Heart right ventricle (tissue), 16 donors: ENCODE results near the gene ARHGAP6. TPM values are rescaled to one million over a fixed set of nuclear protein-coding genes. Genes with fewer than 3 reads are reported as not detected.

Experiments used
- ATAC-seq, 8 donors: fragments of 200-7000 bp; cut with Tn5 transposase; one replicate each; pipeline ENCODE4 v1.9.1; 2020; ENCODE audit warnings: mild to moderate bottlenecking in 8 of 8, moderate library complexity in 8 of 8, moderate number of reproducible peaks in 1 of 8
- DNase-seq, 2 donors: peaks; one replicate each; pipeline ENCODE4 v3.0.0-alpha.2; 2020
- H3K27ac ChIP-seq, 10 donors: fragments of 200-600 bp; sonication (generic) in 2 of 10; one replicate each; pipeline versions ENCODE4 v1.5.0 to v1.8.0; 2020 to 2022; ENCODE audit warnings: mild to moderate bottlenecking in 3 of 10
- H3K27me3 ChIP-seq, 7 donors: fragments of 200-600 bp; one replicate each; pipeline ENCODE4 v1.8.0; 2021 to 2022; ENCODE audit warnings: mild to moderate bottlenecking in 2 of 7
- H3K36me3 ChIP-seq, 9 donors: fragments of 200-600 bp; sonication (generic) in 1 of 9; one replicate each; pipeline versions ENCODE4 v1.5.0 to v1.8.0; 2020 to 2022; ENCODE audit warnings: mild to moderate bottlenecking in 2 of 9
- H3K4me1 ChIP-seq, 9 donors: fragments of 200-600 bp; sonication (generic) in 1 of 9; one replicate each; pipeline versions ENCODE4 v1.5.0 to v1.8.0; 2020 to 2022; ENCODE audit warnings: mild to moderate bottlenecking in 4 of 9
- H3K4me3 ChIP-seq, 10 donors: fragments of 200-600 bp; sonication (generic) in 2 of 10; one replicate each; pipeline versions ENCODE4 v1.5.0 to v1.8.0; 2020 to 2022; ENCODE audit warnings: mild to moderate bottlenecking in 7 of 10, moderate library complexity in 2 of 10
- H3K9me3 ChIP-seq, 11 donors: fragments of 200-600 bp in 10 of 11; sonication (generic) in 2 of 11; one replicate each; pipeline versions ENCODE4 v1.5.0 to v1.8.0; 2013 to 2022; ENCODE audit warnings: mild to moderate bottlenecking in 2 of 11, control low read depth in 1 of 11, moderate library complexity in 1 of 11
- CTCF ChIP-seq, 9 donors: fragments of 200-600 bp; sonication (generic) in 2 of 9; IDR thresholded peaks; one replicate each; pipeline versions ENCODE4 v1.5.0 to v1.8.0; 2021 to 2022; ENCODE audit warnings: antibody characterized with exemption in 9 of 9, mild to moderate bottlenecking in 5 of 9, moderate library complexity in 1 of 9
- whole genome bisulfite sequencing, 2 donors: extraction: QIAGEN DNeasy Blood & Tissue Kit; methylation state at CpG; one replicate each; pipeline ENCODE4 v1.1.7; 2013; ENCODE audit warnings: inconsistent platforms in 1 of 2; 5-methylcytosine and 5-hydroxymethylcytosine counted together
- intact Hi-C, 10 donors: fragments of 100-400 bp; cut with DNase I; formaldehyde crosslinking; loops; one replicate each; pipeline versions ENCODE4 v1.11.1 to v1.14.2; 2022
- polyA plus RNA-seq, 2 donors: library from polyadenylated mRNA; stranded (reverse); fragments of 200-250 nt; gene quantifications; one replicate each; pipeline ENCODE4 v1.2.3, GENCODE V29; 2013
- total RNA-seq, 10 donors: library from RNA; stranded (reverse); fragmentation: NEBNext Ultra II Directional in 3 of 10; extraction: Animal tissue kit (Norgen Biotek cat#: 25700) in 3 of 10; gene quantifications; one replicate each; pipeline versions ENCODE4 v1.2.1 to v1.2.4, GENCODE V29; 2021 to 2023
- donor health status: Arrhythmogenic right ventricular cardiomyopathy.
- donor health status: ischemic (EF 13 %, LVEDD 7.1; RV severe dilation, severe dysfunction).
- donor health status: healthy with polysubstance abuse.
- donor health status: DM: no; HTN: yes; CAD: no.
- donor health status: DM: no; HTN: no; CAD: no.
- donor health status: ischemic (EF 25% LVEDD 6.9; RV normal size, moderate dysfunction).
- donor health status: ischemic (EF 25% LVEDD 5.7; RV mildly dilated, moderate dysfunction).
- donor health status: healthy.
- donor health status: DM: yes; HTN: yes; CAD: no.
- donor health status: Ischemic cardiomyopathy.
- donor health status: ischemic (EF 35%, LVEDD 5.7; RV mildly dilated, moderate dysfunction).
- donor health status: nonischemic (EF 11% LVEDD 7.7; RV severe dilation, severe dysfunction).
- donor health status: DM: yes; HTN: yes; CAD: no.
- donor health status: PGD.
- donor health status: ischemic (EF 29% LVEDD 5.4; RV normal size, mild dysfunction).
- donor health status: nonischemic (EF 23%, LVEDD 6.1; RV moderate dilation, normal function).

The ARHGAP6 gene
- total and polyA plus RNA-seq, 12 donors, result 1.6 to 6.0 (median 2.6) TPM

GRCh38 chrX:11641349-11642065, 24.2 kb downstream of the ARHGAP6 start:
- Histone ChIP-seq H3K4me1 (no peaks in the 10 kb centered on the region), H3K4me3 (no peak overlapping the region), H3K27ac (no peak overlapping the region), H3K36me3 (no peaks in the 10 kb centered on the region), H3K9me3 (no peaks in the 10 kb centered on the region), H3K27me3 (peaks cover 0 to 8% (median 0%) of the 10 kb centered on the region in 7 donors)
- 71 to 72% methylated on average over 9 of the region's 9 CpGs for WGBS, 2 donors
- no peak for TF ChIP-seq CTCF (IDR thresholded peaks at IDR 0.05)
- no peak for DNase-seq
- intact Hi-C loops, result no loop called here
- no peak for ATAC-seq

DNA sequence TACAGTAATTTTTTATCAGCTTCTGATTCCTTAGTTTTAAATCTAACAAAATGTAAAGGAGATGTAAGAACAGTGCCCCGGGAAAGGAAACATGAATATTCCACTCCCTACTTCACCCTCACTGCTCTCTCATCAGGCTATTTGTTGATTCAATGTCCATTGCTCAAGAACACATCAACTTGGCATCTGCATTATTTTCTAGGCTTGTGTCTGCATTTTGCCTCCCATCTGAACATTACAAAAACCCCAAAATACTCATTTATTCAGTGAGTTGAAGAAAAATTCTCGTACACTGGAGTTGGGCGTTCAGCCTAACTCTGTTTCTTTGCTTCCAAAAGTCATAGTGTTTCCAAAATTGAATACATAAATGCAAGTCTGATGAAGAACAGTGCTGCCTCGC, 25.6 kb downstream of the ARHGAP6 start:
- ATAC-seq (no peak), DNase-seq (no peak)
- no peak overlapping the region for H3K27ac ChIP-seq
- no peaks in the 10 kb centered on the region for H3K4me1 ChIP-seq
- no peak for TF ChIP-seq CTCF (IDR thresholded peaks at IDR 0.05)
- intact Hi-C loops, result no loop called here
- no peaks in the 10 kb centered on the region for H3K36me3 ChIP-seq
- H3K4me3 ChIP-seq, result no peak overlapping the region
- peaks cover 0 to 7% (median 0%) of the 10 kb centered on the region in 7 donors for H3K27me3 ChIP-seq
- WGBS, 2 donors, result 76 to 79% methylated on average over 4 of the region's 4 CpGs
- no peaks in the 10 kb centered on the region for H3K9me3 ChIP-seq

GRCh38 chrX:11632732-11633131, 33.0 kb downstream of the ARHGAP6 start:
- intact Hi-C loops, result no loop called here
- WGBS, 2 donors, result 15 to 29% methylated on average over 1 of the region's 1 CpG

GRCh38 chrX:11629593-11630211, 36.0 kb downstream of the ARHGAP6 start:
- intact Hi-C loops, result no loop called here
- no peak overlapping the region for H3K4me3 ChIP-seq
- TF ChIP-seq CTCF (IDR thresholded peaks at IDR 0.05), result peak in 1 of 9 donors; percentile 11
- ATAC-seq (peak; percentile 75 to 91 (median 85)), DNase-seq (peak in 1 of 2 donors; percentile 56)
- peak overlapping the region in 2 of 10 donors; percentile 17 to 43 for H3K27ac ChIP-seq
- 7% methylated on average over 4 of the region's 4 CpGs for WGBS, 2 donors
- peaks cover 0 to 27% (median 0%) of the 10 kb centered on the region in 11 donors for H3K9me3 ChIP-seq
- no peaks in the 10 kb centered on the region for H3K36me3 ChIP-seq
- peaks cover 0 to 4% (median 0%) of the 10 kb centered on the region in 7 donors for H3K27me3 ChIP-seq
- peaks cover 0 to 13% (median 0%) of the 10 kb centered on the region in 9 donors for H3K4me1 ChIP-seq

More at GRCh38 chrX:11632732-11633131, 33.0 kb downstream of the ARHGAP6 start:
- no peak overlapping the region for H3K27ac ChIP-seq
- peaks cover 0 to 8% (median 0%) of the 10 kb centered on the region in 7 donors for H3K27me3 ChIP-seq
- ATAC-seq (no peak), DNase-seq (no peak)
- H3K9me3 ChIP-seq, result peaks cover 0 to under 1% (median 0%) of the 10 kb centered on the region in 11 donors
- no peak overlapping the region for H3K4me3 ChIP-seq
- H3K4me1 ChIP-seq, result peaks cover 0 to 13% (median 0%) of the 10 kb centered on the region in 9 donors
- TF ChIP-seq CTCF (IDR thresholded peaks at IDR 0.05), result no peak
- H3K36me3 ChIP-seq, result no peaks in the 10 kb centered on the region
